GM19193 (cell line): ENCODE data around the gene RASSF8.

Experiments used
- POLR2A ChIP-seq: IDR thresholded peaks from 4 replicates; pipeline ENCODE4 v1.6.1; 2011; ENCODE audit not compliant: insufficient read depth, insufficient read length; ENCODE audit errors: extremely low read depth

Gene RASSF8

GRCh38 chr12:26046906-26047305, 88.4 kb downstream of the RASSF8 start:
- TF ChIP-seq POLR2A: no peak

GRCh38 chr12:26047401-26048226, 89.1 kb downstream of the RASSF8 start:
- no peak for TF ChIP-seq POLR2A

- no peak for TF ChIP-seq POLR2A
Measured at GRCh38 chr12:26052652-26053051, 94.2 kb downstream of the RASSF8 start.

- no peak for TF ChIP-seq POLR2A
Measured at GRCh38 chr12:26054383-26054782, 95.9 kb downstream of the RASSF8 start.

- TF ChIP-seq POLR2A: no peak
Measured at GRCh38 chr12:26055087-26055486, 96.6 kb downstream of the RASSF8 start.

GRCh38 chr12:26056335-26056734, 97.9 kb downstream of the RASSF8 start:
- TF ChIP-seq POLR2A: no peak

GRCh38 chr12:26058308-26058707, 99.8 kb downstream of the RASSF8 start:
- TF ChIP-seq POLR2A: no peak

GRCh38 chr12:26058818-26059217, 100.3 kb downstream of the RASSF8 start:
- no peak for TF ChIP-seq POLR2A

- TF ChIP-seq POLR2A: no peak
Measured at GRCh38 chr12:26062006-26062405, 103.5 kb downstream of the RASSF8 start.

GRCh38 chr12:26062566-26062965, 104.1 kb downstream of the RASSF8 start:
- no peak for TF ChIP-seq POLR2A

- no peak for TF ChIP-seq POLR2A
Measured at GRCh38 chr12:26065451-26065850, 107.0 kb downstream of the RASSF8 start.

GRCh38 chr12:26068503-26068902, 110.0 kb downstream of the RASSF8 start:
- TF ChIP-seq POLR2A: no peak

GRCh38 chr12:26069796-26070195, 111.3 kb downstream of the RASSF8 start:
- no peak for TF ChIP-seq POLR2A

- no peak for TF ChIP-seq POLR2A
Measured at GRCh38 chr12:26077915-26078702, 119.6 kb downstream of the RASSF8 start.

- no peak for TF ChIP-seq POLR2A
Measured at GRCh38 chr12:26080911-26081310, 122.4 kb downstream of the RASSF8 start.

GRCh38 chr12:26086936-26087335, 128.5 kb downstream of the RASSF8 start:
- no peak for TF ChIP-seq POLR2A
